ENCODE results near the gene IGSF9B.

IGSF9B gene

DNA sequence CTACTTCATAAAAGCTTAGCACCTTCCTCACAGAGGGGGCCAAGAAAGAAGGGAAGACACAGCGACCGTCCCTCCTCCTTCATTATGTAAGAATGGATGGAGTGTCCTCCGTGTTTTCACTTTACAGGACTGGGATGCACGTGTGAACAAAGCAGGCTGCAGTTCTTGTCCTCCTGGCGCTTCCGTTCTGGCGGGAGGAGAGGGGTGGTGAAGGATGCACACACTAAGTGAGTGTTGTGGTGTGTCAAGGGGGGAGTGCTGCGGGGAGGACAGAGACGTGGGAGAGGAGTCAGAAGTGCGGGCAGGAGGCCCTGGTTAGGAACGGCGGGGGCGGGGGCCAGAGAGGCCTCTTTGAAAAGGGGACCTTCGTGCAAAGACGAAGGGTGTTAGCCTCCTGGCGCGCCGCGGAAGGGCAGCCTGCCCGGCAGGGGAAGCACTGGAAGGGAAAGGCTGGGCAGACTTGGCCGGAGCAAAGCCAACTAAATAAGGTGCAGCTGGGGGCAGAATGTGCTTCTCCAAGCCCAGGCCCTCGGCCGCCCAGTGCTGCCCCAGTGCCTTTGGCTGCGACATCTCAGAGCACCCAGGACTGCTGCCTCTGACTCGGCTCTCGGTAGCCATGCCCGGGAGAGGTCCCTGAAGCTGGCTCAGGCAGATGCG lies 27.0 kb upstream of the IGSF9B start:
- no peaks in the 10 kb centered on the region for H3K79me2 ChIP-seq (ENCODE audit: insufficient read depth, low read length)
- H3K36me3 ChIP-seq (ENCODE audit: low read length) = no peaks in the 10 kb centered on the region
- H3K9me3 ChIP-seq (ENCODE audit: insufficient read depth, low read length) = no peaks in the 10 kb centered on the region
- no peak overlapping the region for H3K4me3 ChIP-seq (ENCODE audit: insufficient read depth, low read length, poor library complexity, severe bottlenecking)
- H4K20me1 ChIP-seq (ENCODE audit: low read depth, low read length) = no peaks in the 10 kb centered on the region
- H3K4me2 ChIP-seq (ENCODE audit: low read depth, low read length, poor library complexity, severe bottlenecking) = no peak overlapping the region
- H3K9ac ChIP-seq (ENCODE audit: low read length) = no peak overlapping the region
- H3K27ac ChIP-seq (ENCODE audit: low read depth, low read length) = no peak overlapping the region
- no peak overlapping the region for H2AFZ ChIP-seq (ENCODE audit: low read depth, low read length, severe bottlenecking)
- no peak for TF ChIP-seq EZH2phosphoT487 (conservative IDR thresholded peaks at IDR 0.05; ENCODE audit: low read length)
- TF ChIP-seq, protein P1, sequence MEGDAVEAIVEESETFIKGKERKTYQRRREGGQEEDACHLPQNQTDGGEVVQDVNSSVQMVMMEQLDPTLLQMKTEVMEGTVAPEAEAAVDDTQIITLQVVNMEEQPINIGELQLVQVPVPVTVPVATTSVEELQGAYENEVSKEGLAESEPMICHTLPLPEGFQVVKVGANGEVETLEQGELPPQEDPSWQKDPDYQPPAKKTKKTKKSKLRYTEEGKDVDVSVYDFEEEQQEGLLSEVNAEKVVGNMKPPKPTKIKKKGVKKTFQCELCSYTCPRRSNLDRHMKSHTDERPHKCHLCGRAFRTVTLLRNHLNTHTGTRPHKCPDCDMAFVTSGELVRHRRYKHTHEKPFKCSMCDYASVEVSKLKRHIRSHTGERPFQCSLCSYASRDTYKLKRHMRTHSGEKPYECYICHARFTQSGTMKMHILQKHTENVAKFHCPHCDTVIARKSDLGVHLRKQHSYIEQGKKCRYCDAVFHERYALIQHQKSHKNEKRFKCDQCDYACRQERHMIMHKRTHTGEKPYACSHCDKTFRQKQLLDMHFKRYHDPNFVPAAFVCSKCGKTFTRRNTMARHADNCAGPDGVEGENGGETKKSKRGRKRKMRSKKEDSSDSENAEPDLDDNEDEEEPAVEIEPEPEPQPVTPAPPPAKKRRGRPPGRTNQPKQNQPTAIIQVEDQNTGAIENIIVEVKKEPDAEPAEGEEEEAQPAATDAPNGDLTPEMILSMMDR (IDR thresholded peaks at IDR 0.05; ENCODE audit: insufficient read depth, low read length, poor library complexity, severe bottlenecking) = no peak
- no peaks in the 10 kb centered on the region for H3F3A ChIP-seq (ENCODE audit: insufficient read depth)
- no peaks in the 10 kb centered on the region for H3K9me2 ChIP-seq (replicated peaks; ENCODE audit: insufficient read depth, low read length)
- no peaks in the 10 kb centered on the region for H3K27me3 ChIP-seq (ENCODE audit: low read length)

DNA sequence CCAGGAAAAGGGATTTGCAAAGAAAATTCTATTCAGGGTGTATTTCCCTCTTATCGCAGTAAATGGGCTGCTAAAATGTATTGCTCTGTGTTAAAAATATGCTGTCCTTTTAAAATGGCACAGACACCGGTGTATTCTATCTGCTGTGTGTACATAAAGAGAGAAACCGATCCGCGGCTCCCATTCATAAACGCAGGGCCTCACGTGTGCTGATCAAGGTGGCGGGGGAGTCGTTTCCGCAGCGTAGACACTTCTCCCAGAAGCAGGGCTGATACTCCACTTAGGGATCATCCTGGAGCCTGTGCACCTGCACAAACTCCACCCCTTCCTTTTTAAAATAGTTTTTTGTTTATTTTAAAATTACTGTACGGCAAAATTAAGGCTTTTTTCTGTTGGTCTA lies 26.1 kb upstream of the IGSF9B start:
- no peaks in the 10 kb centered on the region for H4K20me1 ChIP-seq (ENCODE audit: low read depth, low read length)
- TF ChIP-seq EZH2phosphoT487 (conservative IDR thresholded peaks at IDR 0.05; ENCODE audit: low read length) = no peak
- TF ChIP-seq, protein P1 (IDR thresholded peaks at IDR 0.05; ENCODE audit: insufficient read depth, low read length, poor library complexity, severe bottlenecking) = no peak

DNA sequence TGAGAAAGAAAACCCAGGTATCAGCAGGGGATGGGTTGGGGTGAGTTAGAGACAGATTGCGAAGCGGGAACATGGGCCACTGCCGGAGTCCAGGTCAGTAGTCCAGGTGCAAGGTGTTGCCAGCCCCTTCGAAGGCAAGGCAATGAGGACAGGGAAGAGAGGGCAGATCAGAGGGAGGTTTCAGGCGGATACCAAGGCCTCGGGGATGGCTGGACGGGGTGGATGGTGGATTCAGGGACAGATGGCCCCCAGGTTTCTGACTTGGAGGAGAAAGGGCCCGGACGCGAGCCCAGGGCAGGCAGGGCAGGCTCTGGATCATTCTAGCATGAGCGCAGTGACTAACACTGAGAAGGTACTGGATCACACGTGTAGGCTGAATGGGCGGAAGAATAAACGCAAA lies 25.4 kb upstream of the IGSF9B start:
- Histone ChIP-seq H3K9ac (ENCODE audit: low read length) (no peak overlapping the region), H3K27me3 (ENCODE audit: low read length) (no peaks in the 10 kb centered on the region), H2AFZ (ENCODE audit: low read depth, low read length, severe bottlenecking) (no peak overlapping the region), H4K20me1 (ENCODE audit: low read depth, low read length) (no peaks in the 10 kb centered on the region), H3F3A (ENCODE audit: insufficient read depth) (no peaks in the 10 kb centered on the region), H3K9me2 (replicated peaks; ENCODE audit: insufficient read depth, low read length) (no peaks in the 10 kb centered on the region), H3K27ac (ENCODE audit: low read depth, low read length) (no peak overlapping the region), H3K4me3 (ENCODE audit: insufficient read depth, low read length, poor library complexity, severe bottlenecking) (no peak overlapping the region), H3K79me2 (ENCODE audit: insufficient read depth, low read length) (no peaks in the 10 kb centered on the region), H3K4me2 (ENCODE audit: low read depth, low read length, poor library complexity, severe bottlenecking) (no peak overlapping the region), H3K9me3 (ENCODE audit: insufficient read depth, low read length) (no peaks in the 10 kb centered on the region), H3K36me3 (ENCODE audit: low read length) (no peaks in the 10 kb centered on the region)
- TF ChIP-seq EZH2phosphoT487 (conservative IDR thresholded peaks at IDR 0.05; ENCODE audit: low read length) = no peak
- TF ChIP-seq, protein P1 (IDR thresholded peaks at IDR 0.05; ENCODE audit: insufficient read depth, low read length, poor library complexity, severe bottlenecking) = no peak

More for the DNA sequence above, 26.1 kb upstream of the IGSF9B start:
- no peak overlapping the region for H3K4me3 ChIP-seq (ENCODE audit: insufficient read depth, low read length, poor library complexity, severe bottlenecking)
- no peak overlapping the region for H2AFZ ChIP-seq (ENCODE audit: low read depth, low read length, severe bottlenecking)
- no peak overlapping the region for H3K27ac ChIP-seq (ENCODE audit: low read depth, low read length)
- H3K9me2 ChIP-seq (replicated peaks; ENCODE audit: insufficient read depth, low read length) = no peaks in the 10 kb centered on the region
- H3F3A ChIP-seq (ENCODE audit: insufficient read depth) = no peaks in the 10 kb centered on the region
- no peaks in the 10 kb centered on the region for H3K27me3 ChIP-seq (ENCODE audit: low read length)
- no peaks in the 10 kb centered on the region for H3K36me3 ChIP-seq (ENCODE audit: low read length)
- H3K4me2 ChIP-seq (ENCODE audit: low read depth, low read length, poor library complexity, severe bottlenecking) = no peak overlapping the region
- no peak overlapping the region for H3K9ac ChIP-seq (ENCODE audit: low read length)
- H3K79me2 ChIP-seq (ENCODE audit: insufficient read depth, low read length) = no peaks in the 10 kb centered on the region
- no peaks in the 10 kb centered on the region for H3K9me3 ChIP-seq (ENCODE audit: insufficient read depth, low read length)
